Measurements from ENCODE around the gene GPHB5. TPM values are rescaled to one million over a fixed set of nuclear protein-coding genes. Genes with fewer than 3 reads are reported as not detected.

Gene GPHB5
- total RNA-seq, 1 experiment from 2014 or later = not detected

DNA sequence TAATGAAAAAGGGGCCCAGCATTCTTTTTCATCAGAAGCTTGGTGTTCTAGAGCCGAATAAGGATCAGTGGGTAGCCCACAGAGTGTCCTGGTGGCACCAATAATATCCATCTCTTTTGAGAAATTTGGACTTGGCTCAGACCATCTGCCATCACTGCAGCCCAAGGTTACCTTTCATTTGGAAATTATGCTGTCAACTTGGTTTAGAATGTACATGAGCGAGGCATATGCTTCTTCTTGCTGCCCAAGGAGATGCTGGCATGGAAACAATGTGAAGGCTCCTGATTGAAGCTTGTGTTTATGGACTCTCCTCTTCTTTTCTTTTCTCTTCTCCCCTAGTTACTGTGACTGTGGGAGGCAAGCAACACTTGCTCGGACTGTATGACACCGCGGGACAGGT is 50.0 kb downstream of the GPHB5 start:
- intact Hi-C loops (cut with micrococcal nuclease) = no loop called here
- H3K27ac Mint-ChIP-seq (ENCODE audit: low read depth, unreplicated experiment) = no peak overlapping the region
- no peaks in the 10 kb centered on the region for H3K27me3 Mint-ChIP-seq (ENCODE audit: insufficient read depth, unreplicated experiment)
- no peaks in the 10 kb centered on the region for H3K36me3 Mint-ChIP-seq (ENCODE audit: insufficient read depth, unreplicated experiment)
- ChIA-PET POLR2A (no interaction called here), CTCF (interaction anchor here (0.7 to 1.5 kb wide), 2 partner anchors 94 to 1088 kb away, joined by 3 to 9 read pairs; no protein-coding TSS in a partner anchor)
- H3K9me3 Mint-ChIP-seq (ENCODE audit: unreplicated experiment) = no peaks in the 10 kb centered on the region
- TF ChIP-seq, protein P1, sequence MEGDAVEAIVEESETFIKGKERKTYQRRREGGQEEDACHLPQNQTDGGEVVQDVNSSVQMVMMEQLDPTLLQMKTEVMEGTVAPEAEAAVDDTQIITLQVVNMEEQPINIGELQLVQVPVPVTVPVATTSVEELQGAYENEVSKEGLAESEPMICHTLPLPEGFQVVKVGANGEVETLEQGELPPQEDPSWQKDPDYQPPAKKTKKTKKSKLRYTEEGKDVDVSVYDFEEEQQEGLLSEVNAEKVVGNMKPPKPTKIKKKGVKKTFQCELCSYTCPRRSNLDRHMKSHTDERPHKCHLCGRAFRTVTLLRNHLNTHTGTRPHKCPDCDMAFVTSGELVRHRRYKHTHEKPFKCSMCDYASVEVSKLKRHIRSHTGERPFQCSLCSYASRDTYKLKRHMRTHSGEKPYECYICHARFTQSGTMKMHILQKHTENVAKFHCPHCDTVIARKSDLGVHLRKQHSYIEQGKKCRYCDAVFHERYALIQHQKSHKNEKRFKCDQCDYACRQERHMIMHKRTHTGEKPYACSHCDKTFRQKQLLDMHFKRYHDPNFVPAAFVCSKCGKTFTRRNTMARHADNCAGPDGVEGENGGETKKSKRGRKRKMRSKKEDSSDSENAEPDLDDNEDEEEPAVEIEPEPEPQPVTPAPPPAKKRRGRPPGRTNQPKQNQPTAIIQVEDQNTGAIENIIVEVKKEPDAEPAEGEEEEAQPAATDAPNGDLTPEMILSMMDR (IDR thresholded peaks at IDR 0.05; ENCODE audit: unreplicated experiment) = no peak
- no peak for DNase-seq (ENCODE audit: unreplicated experiment)
- no peak overlapping the region for H3K4me3 Mint-ChIP-seq (ENCODE audit: unreplicated experiment)
- no peaks in the 10 kb centered on the region for H3K4me1 Mint-ChIP-seq (ENCODE audit: insufficient read depth, unreplicated experiment)
- no TSS peak for BruUV-seq (replicated peaks)

DNA sequence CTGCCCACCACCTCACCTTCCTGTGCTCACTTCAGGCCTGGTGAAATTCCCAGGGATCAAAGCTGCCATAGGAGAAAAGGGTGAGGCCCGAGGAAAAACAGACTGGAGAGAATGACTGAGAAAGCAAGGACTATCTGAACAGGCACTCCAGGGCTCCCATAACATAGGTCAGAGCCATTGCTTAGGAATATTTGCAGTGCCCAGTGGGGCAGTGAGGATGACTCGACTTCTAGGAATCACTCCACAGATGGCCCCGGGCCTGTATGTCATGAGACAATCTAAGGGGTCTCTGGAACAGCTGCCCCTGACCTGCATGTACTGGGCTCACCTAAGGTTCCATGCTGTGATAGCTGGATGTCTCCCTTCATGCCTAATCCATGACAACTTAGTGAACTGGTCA is 51.6 kb downstream of the GPHB5 start:
- ChIA-PET CTCF (interaction anchor here (0.6 to 1.2 kb wide), 3 partner anchors 10 to 105 kb away, joined by 3 to 5 read pairs (median 3); no protein-coding TSS in a partner anchor), POLR2A (no interaction called here)
- BruUV-seq (replicated peaks) = no TSS peak
- DNase-seq (ENCODE audit: unreplicated experiment) = no peak
- Mint-ChIP-seq H3K9me3 (ENCODE audit: unreplicated experiment) (no peaks in the 10 kb centered on the region), H3K4me3 (ENCODE audit: unreplicated experiment) (no peak overlapping the region), H3K27me3 (ENCODE audit: insufficient read depth, unreplicated experiment) (no peaks in the 10 kb centered on the region), H3K4me1 (ENCODE audit: insufficient read depth, unreplicated experiment) (no peaks in the 10 kb centered on the region), H3K36me3 (ENCODE audit: insufficient read depth, unreplicated experiment) (no peaks in the 10 kb centered on the region), H3K27ac (ENCODE audit: low read depth, unreplicated experiment) (no peak overlapping the region)
- intact Hi-C loops (cut with micrococcal nuclease) = no loop called here
- TF ChIP-seq, protein P1 (IDR thresholded peaks at IDR 0.05; ENCODE audit: unreplicated experiment) = no peak

DNA sequence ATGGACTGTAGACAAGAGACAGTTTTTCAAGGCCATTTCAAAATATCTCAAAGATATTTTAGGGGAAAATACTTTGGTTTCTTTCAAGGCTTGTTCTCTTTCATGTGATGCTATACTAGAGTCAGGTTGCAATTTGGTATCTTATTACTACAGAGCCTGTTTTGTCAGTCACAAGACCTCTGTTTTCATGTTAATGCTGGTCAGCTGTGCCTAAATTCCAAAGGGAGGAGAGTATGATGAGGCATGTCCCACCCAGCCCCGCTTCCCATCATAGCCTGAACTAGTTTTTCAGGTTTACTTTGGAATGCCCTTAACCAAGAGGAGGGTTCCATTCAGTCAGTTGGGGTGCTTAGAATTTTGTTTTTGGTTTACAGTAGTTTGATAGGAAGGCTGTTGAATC is 52.6 kb downstream of the GPHB5 start:
- CTCF ChIA-PET = interaction anchor here (0.6 to 1.4 kb wide), 3 partner anchors 11 to 1087 kb away, joined by 3 to 4 read pairs (median 3); no protein-coding TSS in a partner anchor
- Mint-ChIP-seq H3K36me3 (ENCODE audit: insufficient read depth, unreplicated experiment) (no peaks in the 10 kb centered on the region), H3K4me3 (ENCODE audit: unreplicated experiment) (no peak overlapping the region), H3K4me1 (ENCODE audit: insufficient read depth, unreplicated experiment) (no peaks in the 10 kb centered on the region), H3K9me3 (ENCODE audit: unreplicated experiment) (no peaks in the 10 kb centered on the region), H3K27ac (ENCODE audit: low read depth, unreplicated experiment) (no peak overlapping the region), H3K27me3 (ENCODE audit: insufficient read depth, unreplicated experiment) (no peaks in the 10 kb centered on the region)
- no peak for DNase-seq (ENCODE audit: unreplicated experiment)
- intact Hi-C loops (cut with micrococcal nuclease) = no loop called here
- no TSS peak for BruUV-seq (replicated peaks)
- TF ChIP-seq, protein P1 (IDR thresholded peaks at IDR 0.05; ENCODE audit: unreplicated experiment) = no peak
- POLR2A ChIA-PET = no interaction called here

Other genes starting within 250 kb of the GPHB5 start
- gene RHOJ, start 114.5 kb downstream of the GPHB5 start, total RNA-seq (2022) = not detected in 2 replicates
- gene PPP2R5E, start 224.4 kb upstream of the GPHB5 start, total RNA-seq (2022) = 46.4 and 49.7 TPM in 2 replicates